ENCODE measurements around the gene GFER. TPM values are rescaled to one million over a fixed set of nuclear protein-coding genes. Genes with fewer than 3 reads are reported as not detected.

GFER gene
- polyA plus RNA-seq, 3 donors, result 26.1 to 35.9 (median 31.6) TPM

GRCh38 chr16:2035431-2036199, 51.6 kb downstream of the GFER start:
- DNase-seq, result peak; percentile 75

DNA sequence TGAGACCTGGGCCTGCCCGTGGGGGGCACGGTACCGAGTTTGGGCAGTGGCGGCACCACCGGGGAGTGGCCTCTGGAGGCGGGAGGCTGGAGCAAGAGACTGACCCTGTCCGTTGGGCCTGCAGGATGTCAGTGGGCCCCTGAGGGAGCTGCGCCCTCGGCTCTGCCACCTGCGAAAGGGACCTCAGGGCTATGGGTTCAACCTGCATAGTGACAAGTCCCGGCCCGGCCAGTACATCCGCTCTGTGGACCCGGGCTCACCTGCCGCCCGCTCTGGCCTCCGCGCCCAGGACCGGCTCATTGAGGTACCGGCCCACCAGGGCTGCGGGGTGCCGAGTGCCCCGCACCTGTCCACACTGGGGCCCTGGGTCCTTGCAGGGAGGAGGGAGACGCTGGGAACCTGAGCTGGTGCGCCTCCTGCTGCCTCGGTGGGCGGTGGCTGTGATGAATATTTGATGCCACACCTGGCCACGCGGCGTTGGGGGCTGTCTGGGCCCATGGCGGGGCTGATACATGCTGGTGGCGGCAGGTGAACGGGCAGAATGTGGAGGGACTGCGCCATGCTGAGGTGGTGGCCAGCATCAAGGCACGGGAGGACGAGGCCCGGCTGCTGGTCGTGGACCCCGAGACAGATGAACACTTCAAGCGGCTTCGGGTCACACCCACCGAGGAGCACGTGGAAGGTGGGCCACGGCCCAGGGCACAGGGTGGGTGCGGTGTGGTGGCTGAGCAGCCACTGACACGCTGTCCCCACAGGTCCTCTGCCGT, 52.4 kb downstream of the GFER start:
- DNase-seq, result no peak

GRCh38 chr16:2037115-2037514, 53.1 kb downstream of the GFER start:
- no peak for DNase-seq

Other genes starting within 250 kb of the GFER start
- 10 to 100 TPM; 35.5 to 43.7 (median 43.2) TPM for gene NME3, start 212.7 kb upstream of the GFER start, polyA plus RNA-seq (ENCODE audit: insufficient read length in 3 of 3)
- 10 to 100 TPM in 2 of 3 donors, 1 to 10 TPM in 1; 8.8 to 13.4 (median 13.4) TPM for gene EME2, start 211.4 kb upstream of the GFER start, polyA plus RNA-seq (ENCODE audit: insufficient read length in 3 of 3)
- gene MRPS34, start 211.1 kb upstream of the GFER start, polyA plus RNA-seq (ENCODE audit: insufficient read length in 3 of 3), result 10 to 100 TPM; 71.9 to 98.1 (median 83.5) TPM
- 10 to 100 TPM; 45.1 to 53.2 (median 52.4) TPM for gene SPSB3, start 201.6 kb upstream of the GFER start, polyA plus RNA-seq (ENCODE audit: insufficient read length in 3 of 3)
- 10 to 100 TPM; 48.7 to 61.4 (median 60.8) TPM for gene NUBP2, start 201.2 kb upstream of the GFER start, polyA plus RNA-seq (ENCODE audit: insufficient read length in 3 of 3)
- 1 to 10 TPM; 2.4 to 4.2 (median 3.9) TPM for gene IGFALS, start 190.5 kb upstream of the GFER start, polyA plus RNA-seq (ENCODE audit: insufficient read length in 3 of 3)
- gene HAGH, start 157.4 kb upstream of the GFER start, polyA plus RNA-seq (ENCODE audit: insufficient read length in 3 of 3), result 10 to 100 TPM; 43.4 to 50.5 (median 47.8) TPM
- gene FAHD1, start 157.0 kb upstream of the GFER start, polyA plus RNA-seq (ENCODE audit: insufficient read length in 3 of 3), result 10 to 100 TPM; 39.0 to 45.7 (median 39.2) TPM
- gene MEIOB, start 112.0 kb upstream of the GFER start, polyA plus RNA-seq (ENCODE audit: insufficient read length in 3 of 3), result 1 to 10 TPM; 1.0 to 2.2 (median 1.9) TPM
- gene HS3ST6, start 65.8 kb upstream of the GFER start, polyA plus RNA-seq (ENCODE audit: insufficient read length in 3 of 3), result under 1 TPM; 0.13 to 0.41 (median 0.37) TPM
- 10 to 100 TPM; 79.7 to 87.6 (median 82.1) TPM for gene MSRB1, start 41.0 kb upstream of the GFER start, polyA plus RNA-seq (ENCODE audit: insufficient read length in 3 of 3)
- gene RPL3L, start 29.5 kb upstream of the GFER start, polyA plus RNA-seq (ENCODE audit: insufficient read length in 3 of 3), result under 1 TPM; 0.09 to 0.42 (median 0.21) TPM
- 100 to 1,000 TPM; 124 to 158 (median 132) TPM for gene NDUFB10, start 24.7 kb upstream of the GFER start, polyA plus RNA-seq (ENCODE audit: insufficient read length in 3 of 3)
- 1,000 to 10,000 TPM; 1,943 to 2,404 (median 2,241) TPM for gene RPS2, start 19.4 kb upstream of the GFER start, polyA plus RNA-seq (ENCODE audit: insufficient read length in 3 of 3)
- gene RNF151, start 17.3 kb upstream of the GFER start, polyA plus RNA-seq (ENCODE audit: insufficient read length in 3 of 3), result not detected
- gene TBL3, start 12.1 kb upstream of the GFER start, polyA plus RNA-seq (ENCODE audit: insufficient read length in 3 of 3), result 10 to 100 TPM; 36.5 to 49.0 (median 47.9) TPM
- 1 to 10 TPM in 1 of 3 donors, under 1 TPM in 2; 0.90 to 1.2 (median 1.00) TPM for gene NOXO1, start 2.7 kb upstream of the GFER start, polyA plus RNA-seq (ENCODE audit: insufficient read length in 3 of 3)
- 1 to 10 TPM; 1.5 to 2.4 (median 2.1) TPM for gene SYNGR3, start 5.8 kb downstream of the GFER start, polyA plus RNA-seq (ENCODE audit: insufficient read length in 3 of 3)
- gene ZNF598, start 25.6 kb downstream of the GFER start, polyA plus RNA-seq (ENCODE audit: insufficient read length in 3 of 3), result 10 to 100 TPM; 21.4 to 30.9 (median 25.0) TPM
- 10 to 100 TPM in 2 of 3 donors, 1 to 10 TPM in 1; 4.5 to 14.3 (median 12.0) TPM for gene NPW, start 35.6 kb downstream of the GFER start, polyA plus RNA-seq (ENCODE audit: insufficient read length in 3 of 3)
- 100 to 1,000 TPM; 116 to 169 (median 155) TPM for gene NHERF2, start 42.7 kb downstream of the GFER start, polyA plus RNA-seq (ENCODE audit: insufficient read length in 3 of 3)
- 10 to 100 TPM; 19.7 to 26.7 (median 26.2) TPM for gene NTHL1, start 63.6 kb downstream of the GFER start, polyA plus RNA-seq (ENCODE audit: insufficient read length in 3 of 3)
- gene TSC2, start 63.8 kb downstream of the GFER start, polyA plus RNA-seq (ENCODE audit: insufficient read length in 3 of 3), result 100 to 1,000 TPM; 141 to 174 (median 162) TPM
- 100 to 1,000 TPM in 2 of 3 donors, 10 to 100 TPM in 1; 96.5 to 119 (median 115) TPM for gene PKD1, start 151.7 kb downstream of the GFER start, polyA plus RNA-seq (ENCODE audit: insufficient read length in 3 of 3)
- 1 to 10 TPM; 3.0 to 6.0 (median 3.1) TPM for gene RAB26, start 164.4 kb downstream of the GFER start, polyA plus RNA-seq (ENCODE audit: insufficient read length in 3 of 3)
- 10 to 100 TPM; 56.1 to 61.1 (median 60.6) TPM for gene TRAF7, start 171.6 kb downstream of the GFER start, polyA plus RNA-seq (ENCODE audit: insufficient read length in 3 of 3)
- gene CASKIN1, start 212.4 kb downstream of the GFER start, polyA plus RNA-seq (ENCODE audit: insufficient read length in 3 of 3), result 1 to 10 TPM; 1.8 to 2.6 (median 1.9) TPM
- gene MLST8, start 221.3 kb downstream of the GFER start, polyA plus RNA-seq (ENCODE audit: insufficient read length in 3 of 3), result 10 to 100 TPM; 48.8 to 57.6 (median 55.2) TPM
- 10 to 100 TPM in 1 of 3 donors, 1 to 10 TPM in 2; 6.6 to 11.8 (median 9.4) TPM for gene BRICD5, start 226.7 kb downstream of the GFER start, polyA plus RNA-seq (ENCODE audit: insufficient read length in 3 of 3)
- gene PGP, start 230.6 kb downstream of the GFER start, polyA plus RNA-seq (ENCODE audit: insufficient read length in 3 of 3), result 10 to 100 TPM; 15.1 to 18.8 (median 17.8) TPM
- gene E4F1, start 239.4 kb downstream of the GFER start, polyA plus RNA-seq (ENCODE audit: insufficient read length in 3 of 3), result 10 to 100 TPM; 19.8 to 26.3 (median 23.3) TPM

Measured in renal pelvis (tissue), 4 donors.